ENCODE results near the gene ARHGEF39. TPM values are rescaled to one million over a fixed set of nuclear protein-coding genes. Genes with fewer than 3 reads are reported as not detected.

The ARHGEF39 gene
- 1 to 10 TPM; 5.2 to 7.6 TPM for total RNA-seq
- long read RNA-seq, partial matches to known transcripts, result 0 of 5 reads
- long read RNA-seq, other reads (novel, unspliced or antisense), result 4 of 5 reads

GRCh38 chr9:35664531-35665470, at the start of gene ARHGEF39:
ARHGEF39 (minus strand) TSS chr9:35665195; CDS start chr9:35665169, 26 bp downstream.
- ATAC-seq (peak; percentile 78), DNase-seq (peak; percentile 87 to 88)
- intact Hi-C loops (cut with DNase I, micrococcal nuclease), result no loop called here

GRCh38 chr9:35714123-35714522, 49.1 kb upstream of the ARHGEF39 start:
- no peak for ATAC-seq
- no peak for DNase-seq
- intact Hi-C loops (cut with DNase I, micrococcal nuclease), result no loop called here

GRCh38 chr9:35713578-35713977, 48.6 kb upstream of the ARHGEF39 start:
- ATAC-seq (no peak), DNase-seq (no peak)
- intact Hi-C loops (cut with DNase I, micrococcal nuclease), result no loop called here

- intact Hi-C loops (cut with DNase I, micrococcal nuclease), result no loop called here
- no peak for DNase-seq
These were observed 47.9 kb upstream of the ARHGEF39 start for GRCh38 chr9:35712762-35713400.

GRCh38 chr9:35711501-35712428, 46.8 kb upstream of the ARHGEF39 start:
- DNase-seq (no peak), ATAC-seq (no peak)
- intact Hi-C loops (cut with DNase I, micrococcal nuclease), result no loop called here

More at GRCh38 chr9:35712762-35713400, 47.9 kb upstream of the ARHGEF39 start:
- no peak for ATAC-seq

- intact Hi-C loops (cut with DNase I, micrococcal nuclease), result no loop called here
- ATAC-seq (no peak), DNase-seq (no peak)
These were observed 46.0 kb upstream of the ARHGEF39 start for GRCh38 chr9:35710818-35711500.

- DNase-seq, result no peak
- no peak for ATAC-seq
- intact Hi-C loops (cut with DNase I, micrococcal nuclease), result no loop called here
These were observed 43.2 kb upstream of the ARHGEF39 start for GRCh38 chr9:35708146-35708545.

GRCh38 chr9:35706951-35707350, 42.0 kb upstream of the ARHGEF39 start:
- ATAC-seq (no peak), DNase-seq (no peak)
- intact Hi-C loops (cut with DNase I, micrococcal nuclease), result no loop called here

- DNase-seq, result no peak
- peak; percentile 6 for ATAC-seq
- intact Hi-C loops (cut with DNase I, micrococcal nuclease), result no loop called here
These were observed 40.9 kb upstream of the ARHGEF39 start for GRCh38 chr9:35705836-35706430.

- DNase-seq (no peak), ATAC-seq (no peak)
- intact Hi-C loops (cut with DNase I, micrococcal nuclease), result no loop called here
These were observed 40.4 kb upstream of the ARHGEF39 start for GRCh38 chr9:35705372-35705771.

GRCh38 chr9:35703906-35704672, 39.1 kb upstream of the ARHGEF39 start:
- intact Hi-C loops (cut with DNase I, micrococcal nuclease), result no loop called here
- no peak for ATAC-seq
- DNase-seq, result no peak

- DNase-seq, result no peak
- intact Hi-C loops (cut with DNase I, micrococcal nuclease), result no loop called here
- no peak for ATAC-seq
These were observed 37.7 kb upstream of the ARHGEF39 start for GRCh38 chr9:35702696-35703095.

GRCh38 chr9:35700942-35701341, 35.9 kb upstream of the ARHGEF39 start:
- no peak for ATAC-seq
- intact Hi-C loops (cut with DNase I, micrococcal nuclease), result no loop called here
- no peak for DNase-seq

GRCh38 chr9:35700031-35700430, 35.0 kb upstream of the ARHGEF39 start:
- intact Hi-C loops (cut with DNase I, micrococcal nuclease), result no loop called here
- DNase-seq (no peak), ATAC-seq (no peak)

GRCh38 chr9:35698231-35698630, 33.2 kb upstream of the ARHGEF39 start:
- no peak for ATAC-seq
- intact Hi-C loops (cut with DNase I, micrococcal nuclease), result no loop called here

GRCh38 chr9:35697486-35697885, 32.5 kb upstream of the ARHGEF39 start:
- DNase-seq, result no peak
- no peak for ATAC-seq
- intact Hi-C loops (cut with DNase I, micrococcal nuclease), result no loop called here

More at GRCh38 chr9:35698231-35698630, 33.2 kb upstream of the ARHGEF39 start:
- DNase-seq, result no peak

GRCh38 chr9:35696520-35697215, 31.7 kb upstream of the ARHGEF39 start:
- intact Hi-C loops (cut with DNase I, micrococcal nuclease), result no loop called here
- peak in 1 of 2 donors; percentile 73 for DNase-seq
- ATAC-seq, result peak; percentile 86

Measured in left colon (tissue), 2 donors.